GM23248 (cell line): ENCODE measurements around the gene ANO1.

Source experiments
- EZH2 ChIP-seq: fragments of 200-600 bp; sonication (generic); IDR thresholded peaks from 2 replicates; pipeline ENCODE4 v1.6.1; 2018; ENCODE audit warnings: antibody characterized with exemption, mild to moderate bottlenecking; ENCODE audit not compliant: insufficient read depth, poor library complexity, severe bottlenecking
- EZH2phosphoT487 ChIP-seq: fragments of 200-600 bp; sonication (generic); IDR thresholded peaks from 2 replicates; pipeline ENCODE4 v1.6.1; 2018; ENCODE audit warnings: antibody characterized with exemption, moderate library complexity, mild to moderate bottlenecking, low read depth; ENCODE audit not compliant: insufficient read depth

GRCh38 chr11:70110538-70111055, 32.5 kb downstream of the ANO1 start:
- TF ChIP-seq EZH2 (no peak), EZH2phosphoT487 (no peak)
